GM19463 (cell line): ENCODE measurements around the gene SYT9.
"Not testable (repeated sequence)": the region's sequence is repeated elsewhere in the genome, so short reads cannot be mapped to it uniquely, and the experiment has no call there.

Experiments
- ATAC-seq: cut with Tn5 transposase; IDR thresholded peaks from one replicate; pipeline ENCODE4 v1.9.1; 2021; ENCODE audit warnings: mild to moderate bottlenecking, moderate library complexity; ENCODE audit not compliant: unreplicated experiment

The SYT9 gene

DNA sequence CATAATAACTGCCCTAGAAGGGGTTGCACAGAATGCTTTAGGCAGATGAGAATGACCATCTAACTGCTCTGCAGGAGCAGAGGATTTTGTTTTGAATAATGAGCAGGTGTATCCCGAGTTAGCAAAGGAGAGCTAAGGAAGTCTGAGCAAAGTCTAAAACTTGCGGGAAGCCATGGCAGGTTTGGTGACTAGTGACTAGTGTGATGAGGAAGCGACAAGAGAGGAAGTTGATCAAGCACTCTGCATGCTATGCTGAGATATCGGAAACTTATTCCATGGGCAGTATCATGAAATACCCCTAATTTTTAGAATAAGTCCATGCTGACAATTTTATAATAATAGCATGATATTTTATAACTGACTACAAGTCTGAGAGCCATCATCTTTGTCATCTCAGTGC, 246.5 kb downstream of the SYT9 start:
- no peak for ATAC-seq

DNA sequence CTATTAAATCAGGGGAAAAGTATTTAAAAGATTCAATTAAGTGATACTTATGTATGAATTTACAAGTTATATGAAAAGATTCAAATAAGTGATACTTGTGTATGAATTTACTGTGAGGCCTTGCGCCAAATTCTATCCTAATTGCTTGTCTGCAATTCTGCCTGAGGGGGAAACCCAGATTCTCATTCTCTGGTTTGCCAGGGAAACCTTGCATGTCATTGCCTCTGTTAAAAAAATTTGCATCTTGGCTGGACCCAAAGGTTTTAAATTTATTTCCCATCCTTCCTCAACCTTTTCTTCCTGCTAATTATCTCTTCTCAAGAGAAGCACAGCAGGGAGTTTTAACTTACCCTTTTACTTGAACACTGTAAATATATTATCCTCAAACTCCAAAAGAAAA, 247.4 kb downstream of the SYT9 start:
- ATAC-seq = no peak

DNA sequence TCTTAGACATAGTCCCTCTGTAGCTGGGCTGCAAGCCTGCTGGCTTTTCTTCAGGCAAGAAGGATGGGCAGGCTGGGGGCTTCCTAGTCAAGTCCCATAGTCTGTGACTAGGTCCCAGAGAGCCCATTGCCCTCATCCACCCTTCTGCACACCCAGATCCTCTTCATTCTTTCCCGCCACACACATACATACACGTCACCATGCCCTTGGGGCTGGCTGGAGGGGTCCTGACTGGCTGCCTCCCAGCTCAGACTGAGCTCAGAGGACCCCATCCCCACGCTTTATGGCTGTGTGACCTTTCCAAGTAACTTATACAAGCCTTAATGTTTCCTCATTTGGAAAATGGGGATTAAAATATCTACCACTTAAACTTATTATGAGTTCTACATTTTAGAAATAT, 248.5 kb downstream of the SYT9 start:
- no peak for ATAC-seq

DNA sequence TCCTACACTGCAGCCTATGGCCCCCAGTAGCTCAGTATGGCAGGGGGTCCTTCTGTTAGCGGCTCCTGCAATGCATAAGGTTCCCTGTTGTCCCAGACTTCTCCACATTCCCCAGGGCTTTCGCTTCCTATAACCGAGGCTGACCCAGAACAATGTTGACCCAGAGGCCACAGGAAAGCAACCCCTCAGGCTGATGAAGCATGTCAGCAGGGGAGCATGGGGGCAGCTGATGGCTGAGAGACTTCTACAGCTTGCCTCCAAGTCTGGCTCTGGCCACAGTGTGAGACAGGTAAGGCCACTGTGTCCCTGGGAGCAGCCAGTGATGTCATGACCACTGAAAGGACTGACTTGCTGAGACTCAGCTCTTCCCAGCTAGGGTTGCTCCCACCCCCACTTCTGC, 249.5 kb downstream of the SYT9 start:
- ATAC-seq = no peak

GRCh38 chr11:7501894-7502293, 250.2 kb downstream of the SYT9 start:
- no peak for ATAC-seq

GRCh38 chr11:7506243-7506642, 254.5 kb downstream of the SYT9 start:
- no peak for ATAC-seq

- no peak for ATAC-seq
These were observed 256.4 kb downstream of the SYT9 start for GRCh38 chr11:7508087-7508486.

GRCh38 chr11:7509966-7510365, 258.3 kb downstream of the SYT9 start:
- ATAC-seq = no peak

GRCh38 chr11:7511401-7511800, 259.7 kb downstream of the SYT9 start:
- ATAC-seq = no peak

DNA sequence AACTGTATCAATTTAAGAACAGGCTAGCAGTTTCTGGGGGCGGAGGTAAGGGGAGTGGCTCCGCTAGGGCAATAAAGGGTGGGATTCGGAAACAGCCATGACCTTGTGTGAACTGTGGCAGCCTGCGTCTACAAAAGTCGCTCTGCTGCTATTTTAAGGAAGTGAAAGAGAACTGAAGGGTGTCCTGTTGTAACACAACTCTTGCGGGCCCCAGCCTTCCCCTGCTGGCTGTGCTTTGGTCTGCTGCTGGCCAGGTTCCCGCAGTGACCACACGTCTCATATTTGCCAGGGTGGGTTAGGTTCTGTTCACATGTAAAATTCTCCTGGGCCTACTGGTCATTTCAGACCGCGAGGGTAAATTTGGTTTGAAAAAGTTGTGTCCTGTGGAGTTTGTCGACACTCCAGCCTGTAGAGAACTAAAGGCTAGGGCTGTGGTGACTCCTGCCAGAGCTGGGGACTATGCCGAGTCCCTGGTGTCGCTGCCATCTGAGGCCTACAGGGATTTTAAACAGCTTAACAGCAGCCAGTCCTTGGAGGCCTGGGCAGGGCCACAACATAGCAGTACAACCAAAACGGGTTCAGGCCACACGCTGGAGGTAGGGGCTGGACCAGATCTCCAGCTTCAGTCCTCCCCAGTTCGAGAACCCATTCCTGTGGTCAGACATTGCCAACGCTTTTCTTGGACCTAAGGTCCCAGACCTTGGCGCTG, 261.0 kb downstream of the SYT9 start:
- ATAC-seq = peak; percentile 56

- peak; percentile 62 for ATAC-seq
These were observed 261.8 kb downstream of the SYT9 start, which contains the start of gene PPFIBP2 for GRCh38 chr11:7513234-7514098. TSS of gene PPFIBP2 (plus strand) at chr11:7513999. CDS start at chr11:7549476, 35,477 bp downstream.

DNA sequence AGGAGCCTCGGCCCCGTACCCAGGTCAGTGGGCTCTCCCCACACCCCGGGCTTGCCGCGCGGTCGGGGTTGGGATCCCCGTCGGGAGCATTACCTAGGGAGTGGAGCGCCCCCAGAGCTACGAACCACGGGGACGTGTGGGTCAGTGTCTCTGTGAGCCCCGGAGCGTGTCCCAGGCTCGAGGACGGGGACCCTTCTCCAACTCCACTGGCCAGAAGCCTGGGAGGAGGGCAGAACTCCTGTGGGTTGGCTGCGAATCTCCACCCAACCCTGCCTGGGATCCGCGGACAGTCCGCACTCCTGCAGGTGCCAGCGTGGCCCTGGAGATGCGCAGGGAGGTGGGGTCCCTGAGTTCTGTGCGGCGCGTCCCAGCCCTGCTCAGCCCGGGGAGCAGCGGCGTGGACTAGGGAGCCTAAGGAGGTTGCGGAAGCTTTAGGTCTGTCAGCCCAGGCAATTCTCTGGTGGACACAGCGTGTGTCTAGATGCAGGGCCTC, 262.4 kb downstream of the SYT9 start:
- peak; percentile 2 for ATAC-seq

DNA sequence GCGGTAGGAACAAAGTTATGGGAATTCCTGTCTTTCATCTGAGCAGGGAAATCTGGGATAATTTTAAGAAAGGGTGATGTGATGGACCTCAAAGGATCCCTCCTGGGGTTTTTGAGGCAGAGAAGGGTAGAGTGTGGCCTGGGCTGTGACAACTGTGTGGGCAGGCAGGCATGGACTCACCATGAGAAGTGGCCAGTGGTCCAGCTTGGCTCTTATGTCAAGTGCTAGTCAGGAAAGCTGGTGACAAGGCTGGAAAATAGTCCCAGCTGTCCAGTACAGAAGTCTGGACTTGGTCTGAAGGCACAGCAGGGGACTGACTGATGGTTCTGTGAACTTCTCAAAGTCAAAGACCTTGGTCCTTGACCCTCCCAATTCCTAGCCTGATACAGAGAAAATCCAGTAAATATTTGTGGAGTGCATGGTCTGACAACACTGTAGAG, 263.8 kb downstream of the SYT9 start:
- no peak for ATAC-seq

GRCh38 chr11:7516475-7516874, 264.8 kb downstream of the SYT9 start:
- ATAC-seq = no peak

- ATAC-seq = not testable (repeated sequence)
These were observed 266.0 kb downstream of the SYT9 start for GRCh38 chr11:7517743-7518142.
